HG03135 (cell line): ENCODE measurements around the gene NEURL1B.

Source experiments
- ATAC-seq: cut with Tn5 transposase; IDR thresholded peaks from one replicate; pipeline ENCODE4 v1.9.1; 2021; ENCODE audit warnings: mild to moderate bottlenecking, moderate library complexity; ENCODE audit not compliant: unreplicated experiment

NEURL1B gene

GRCh38 chr5:172632346-172633092, 8.5 kb upstream of the NEURL1B start:
- no peak for ATAC-seq

GRCh38 chr5:172633403-172633970, 7.6 kb upstream of the NEURL1B start:
- ATAC-seq: no peak

GRCh38 chr5:172634106-172634899, 6.8 kb upstream of the NEURL1B start:
- no peak for ATAC-seq

GRCh38 chr5:172635038-172635437, 6.0 kb upstream of the NEURL1B start:
- no peak for ATAC-seq

GRCh38 chr5:172636279-172637050, 4.6 kb upstream of the NEURL1B start:
- no peak for ATAC-seq

GRCh38 chr5:172637110-172637580, 3.9 kb upstream of the NEURL1B start:
- no peak for ATAC-seq

GRCh38 chr5:172637740-172638139, 3.3 kb upstream of the NEURL1B start:
- ATAC-seq: no peak

- no peak for ATAC-seq
Observed at GRCh38 chr5:172638209-172638768, 2.8 kb upstream of the NEURL1B start.

- ATAC-seq: no peak
Observed at GRCh38 chr5:172640139-172640538, 924 bp upstream of the NEURL1B start.

GRCh38 chr5:172641359-172642050, 442 bp downstream of the NEURL1B start:
- ATAC-seq: no peak

GRCh38 chr5:172642051-172642409, 967 bp downstream of the NEURL1B start:
- ATAC-seq: no peak

GRCh38 chr5:172642486-172642885, 1.4 kb downstream of the NEURL1B start:
- no peak for ATAC-seq

GRCh38 chr5:172642926-172643871, 2.1 kb downstream of the NEURL1B start:
- ATAC-seq: no peak

GRCh38 chr5:172644266-172644665, 3.2 kb downstream of the NEURL1B start:
- no peak for ATAC-seq

- no peak for ATAC-seq
Observed at GRCh38 chr5:172644711-172645110, 3.6 kb downstream of the NEURL1B start.

GRCh38 chr5:172645271-172646055, 4.4 kb downstream of the NEURL1B start:
- ATAC-seq: no peak

GRCh38 chr5:172646716-172647285, 5.7 kb downstream of the NEURL1B start:
- ATAC-seq: no peak
